H1 (cell line): ENCODE results near the gene S100A14. TPM values are rescaled to one million over a fixed set of nuclear protein-coding genes. Genes with fewer than 3 reads are reported as not detected.

Experiments used
- CTCF ChIA-PET: fragments of 300-600 bp; sonication (Branson Sonifier 250); formaldehyde crosslinking; loops from one replicate; lab custom pipeline; 2021; ENCODE audit not compliant: partially characterized antibody; lab: Charles Lee
- POLR2A ChIA-PET: fragments of 300-600 bp; sonication (Branson Sonifier 250); formaldehyde crosslinking; loops from one replicate; lab custom pipeline; 2021; ENCODE audit warnings: inconsistent platforms; ENCODE audit not compliant: partially characterized antibody; lab: Charles Lee
- DNase-seq, 2 experiments: peaks; one replicate each; pipeline versions ENCODE4 v3.0.0 to v3.0.0-alpha.2; 2010 to 2022; ENCODE audit warnings: low spot score in 2 of 2, low read depth in 1 of 2, mixed read lengths in 1 of 2
- FAIRE-seq: peaks from 2 replicates; lab custom pipeline; 2011; peaks lifted over from hg19 to GRCh38; lab: Jason Lieb, UNC
- H2AFZ ChIP-seq: 2 replicates; pipeline ENCODE4 v1.8.1; 2012; ENCODE audit warnings: low read length, inconsistent platforms
- H2AK5ac ChIP-seq: 2 replicates; pipeline ENCODE4 v1.6.1; 2013; ENCODE audit warnings: low read depth, low read length
- H2BK120ac ChIP-seq: replicated peaks from 2 replicates; pipeline ENCODE3; 2013; ENCODE audit warnings: low read depth, low read length, inconsistent platforms
- H2BK12ac ChIP-seq: 2 replicates; pipeline ENCODE4 v1.6.1; 2013; ENCODE audit warnings: low read depth, low read length
- H2BK15ac ChIP-seq: 2 replicates; pipeline ENCODE4 v1.6.1; 2013; ENCODE audit warnings: low read length
- H2BK20ac ChIP-seq: 2 replicates; pipeline ENCODE4 v1.6.1; 2013; ENCODE audit warnings: low read length
- H2BK5ac ChIP-seq: 2 replicates; pipeline ENCODE4 v1.6.1; 2013; ENCODE audit warnings: low read depth, low read length
- H3K14ac ChIP-seq: 2 replicates; pipeline ENCODE4 v1.6.1; 2013; ENCODE audit warnings: inconsistent platforms; ENCODE audit not compliant: insufficient read length
- H3K18ac ChIP-seq: 2 replicates; pipeline ENCODE4 v1.6.1; 2013; ENCODE audit warnings: low read length; ENCODE audit errors: extremely low read depth
- H3K23ac ChIP-seq: 2 replicates; pipeline ENCODE4 v1.6.1; 2013; ENCODE audit warnings: inconsistent platforms; ENCODE audit not compliant: insufficient read length
- H3K23me2 ChIP-seq: 2 replicates; pipeline ENCODE4 v1.6.1; 2013; ENCODE audit warnings: low read depth, low read length
- H3K27ac ChIP-seq: 2 replicates; pipeline ENCODE4 v1.6.1; 2011; ENCODE audit warnings: low read depth, low read length, inconsistent platforms
- H3K27me3 ChIP-seq, 4 experiments: replicated peaks in 1 of 4; 1 replicate in 1 of 4; 2 replicates in 3 of 4; pipeline versions ENCODE4 v1.6.1 to v1.8.1; 2011 to 2013; ENCODE audit warnings: low read length in 3 of 4, mild to moderate bottlenecking in 3 of 4, inconsistent platforms in 2 of 4, mixed read lengths in 2 of 4, moderate library complexity in 1 of 4; ENCODE audit not compliant: control insufficient read depth in 3 of 4, insufficient read depth in 3 of 4; ENCODE audit errors: extremely low read depth in 1 of 4
- H3K36me3 ChIP-seq, 4 experiments: 2 replicates each; pipeline versions ENCODE4 v1.6.1 to v1.8.1; 2011 to 2013; ENCODE audit warnings: mild to moderate bottlenecking in 4 of 4, low read length in 3 of 4, moderate library complexity in 2 of 4, control low read depth in 1 of 4, inconsistent platforms in 1 of 4; ENCODE audit not compliant: insufficient read depth in 4 of 4, control insufficient read depth in 2 of 4
- H3K4ac ChIP-seq: replicated peaks from 2 replicates; pipeline ENCODE3; 2013; ENCODE audit warnings: low read length, low read depth, mixed read lengths, inconsistent platforms; ENCODE audit not compliant: insufficient read length
- H3K4me1 ChIP-seq, 4 experiments: replicated peaks in 1 of 4; 1 replicate in 1 of 4; 2 replicates in 3 of 4; pipeline versions ENCODE4 v1.6.1 to v1.8.1; 2011 to 2013; ENCODE audit warnings: low read length in 3 of 4, inconsistent platforms in 2 of 4, mixed read lengths in 1 of 4; ENCODE audit not compliant: insufficient read depth in 4 of 4, control insufficient read depth in 3 of 4
- H3K4me2 ChIP-seq, 2 experiments: 2 replicates each; pipeline versions ENCODE4 v1.6.1 to v1.8.1; 2011 to 2013; ENCODE audit warnings: low read depth in 2 of 2, low read length in 2 of 2, control low read depth in 1 of 2, inconsistent platforms in 1 of 2, mild to moderate bottlenecking in 1 of 2; ENCODE audit not compliant: insufficient read depth in 1 of 2
- H3K4me3 ChIP-seq, 4 experiments: fragments of 200-600, 300-600 bp in 1 of 4; sonication (generic), shearing (Covaris generic), sonication (Bioruptor Twin) in 1 of 4; 2 replicates each; pipeline versions ENCODE4 v1.5.1 to v1.8.1; 2011 to 2016; ENCODE audit warnings: low read length in 4 of 4, low read depth in 3 of 4, control low read depth in 2 of 4, inconsistent platforms in 2 of 4, mild to moderate bottlenecking in 2 of 4, mixed read lengths in 1 of 4, moderate library complexity in 1 of 4; ENCODE audit not compliant: insufficient read depth in 2 of 4; ENCODE audit errors: extremely low read depth in 1 of 4
- H3K56ac ChIP-seq: replicated peaks from 2 replicates; pipeline ENCODE3; 2013; ENCODE audit warnings: low read depth, mild to moderate bottlenecking, mixed read lengths, low read length, inconsistent platforms; ENCODE audit not compliant: insufficient read length
- H3K79me1 ChIP-seq: 2 replicates; pipeline ENCODE4 v1.6.1; 2013; ENCODE audit warnings: low read depth, low read length, control low read depth
- H3K79me2 ChIP-seq, 2 experiments: 2 replicates each; pipeline versions ENCODE4 v1.6.1 to v1.8.1; 2012 to 2013; ENCODE audit warnings: low read length in 2 of 2, mild to moderate bottlenecking in 2 of 2, inconsistent platforms in 1 of 2; ENCODE audit not compliant: insufficient read depth in 2 of 2, control insufficient read depth in 1 of 2
- H3K9ac ChIP-seq, 4 experiments: replicated peaks in 1 of 4; 1 replicate in 1 of 4; 2 replicates in 3 of 4; pipeline versions ENCODE4 v1.6.1 to v1.8.1; 2011 to 2013; ENCODE audit warnings: low read depth in 3 of 4, low read length in 3 of 4, control low read depth in 2 of 4, mild to moderate bottlenecking in 2 of 4, moderate library complexity in 2 of 4, inconsistent platforms in 1 of 4; ENCODE audit errors: extremely low read depth in 1 of 4
- H3K9me3 ChIP-seq, 2 experiments: 2 replicates each; pipeline versions ENCODE4 v1.6.1 to v1.8.1; 2012 to 2013; ENCODE audit warnings: mild to moderate bottlenecking in 2 of 2, moderate library complexity in 2 of 2, control low read depth in 1 of 2, inconsistent platforms in 1 of 2, low read depth in 1 of 2, low read length in 1 of 2, mixed read lengths in 1 of 2; ENCODE audit not compliant: insufficient read depth in 2 of 2
- H4K20me1 ChIP-seq, 2 experiments: replicated peaks in 1 of 2; 2 replicates each; pipeline versions ENCODE3 to v1.8.1; 2011 to 2013; ENCODE audit warnings: inconsistent platforms in 2 of 2, low read length in 2 of 2, mild to moderate bottlenecking in 1 of 2; ENCODE audit not compliant: insufficient read depth in 2 of 2, control insufficient read depth in 1 of 2
- H4K5ac ChIP-seq: 2 replicates; pipeline ENCODE4 v1.6.1; 2013; ENCODE audit warnings: low read length, low read depth, mixed read lengths, inconsistent platforms; ENCODE audit not compliant: insufficient read length
- H4K8ac ChIP-seq: 2 replicates; pipeline ENCODE4 v1.8.0; 2013; ENCODE audit warnings: mild to moderate bottlenecking, moderate library complexity, low read length, inconsistent platforms; ENCODE audit not compliant: insufficient read depth; ENCODE audit errors: extremely low read depth
- H4K91ac ChIP-seq: replicated peaks from 2 replicates; pipeline ENCODE3; 2013; ENCODE audit warnings: low read length, mixed read lengths, inconsistent platforms; ENCODE audit not compliant: insufficient read length
- ASH2L ChIP-seq: fragments of 200-600, 300-600 bp; sonication (generic); IDR thresholded peaks from one replicate; pipeline ENCODE4 v1.7.1; 2017; ENCODE audit warnings: low read length
- BCL11A ChIP-seq, 2 experiments: IDR thresholded peaks; one replicate each; pipeline ENCODE4 v1.6.1; 2011; ENCODE audit warnings: low read depth in 2 of 2, low read length in 2 of 2, mild to moderate bottlenecking in 2 of 2
- CREB1 ChIP-seq: IDR thresholded peaks from 2 replicates; pipeline ENCODE4 v1.6.1; 2012; ENCODE audit warnings: inconsistent platforms
- EZH2 ChIP-seq: fragments of 200-600 bp; sonication (generic); IDR thresholded peaks from 2 replicates; pipeline ENCODE4 v1.7.1; 2012; ENCODE audit warnings: low read depth, mild to moderate bottlenecking, moderate library complexity, low read length, inconsistent platforms; ENCODE audit not compliant: severe bottlenecking
- HDAC2 ChIP-seq, 2 experiments: fragments of 300-600 bp in 1 of 2; sonication (generic) in 1 of 2; IDR thresholded peaks; 2 replicates each; pipeline ENCODE4 v1.6.1; 2011 to 2012; ENCODE audit warnings: low read depth in 2 of 2, low read length in 2 of 2, mild to moderate bottlenecking in 2 of 2, moderate library complexity in 2 of 2, borderline replicate concordance in 1 of 2, inconsistent platforms in 1 of 2
- NRF1 ChIP-seq: IDR thresholded peaks from 2 replicates; pipeline ENCODE4 v1.6.1; 2011; ENCODE audit warnings: mild to moderate bottlenecking, low read depth, low read length, improper control_type of control experiment
- RBBP5 ChIP-seq: IDR thresholded peaks from 2 replicates; pipeline ENCODE4 v1.7.1; 2012; ENCODE audit warnings: low read depth, mild to moderate bottlenecking, inconsistent platforms, low read length, moderate library complexity, borderline replicate concordance
- RFX5 ChIP-seq: IDR thresholded peaks from 2 replicates; pipeline ENCODE4 v1.6.1; 2011; ENCODE audit warnings: low read depth, low read length, improper control_type of control experiment, borderline replicate concordance
- SIX5 ChIP-seq: IDR thresholded peaks from 2 replicates; pipeline ENCODE4 v1.6.1; 2011; ENCODE audit warnings: mild to moderate bottlenecking, low read depth, low read length
- SRF ChIP-seq: IDR thresholded peaks from 2 replicates; pipeline ENCODE4 v1.6.1; 2011; ENCODE audit warnings: mild to moderate bottlenecking, low read depth, low read length, moderate library complexity
- TCF12 ChIP-seq: IDR thresholded peaks from 2 replicates; pipeline ENCODE4 v1.6.1; 2011; ENCODE audit warnings: low read depth, mild to moderate bottlenecking, low read length
- TEAD4 ChIP-seq: IDR thresholded peaks from 2 replicates; pipeline ENCODE4 v1.6.1; 2012; ENCODE audit warnings: low read depth, low read length, inconsistent platforms, mixed read lengths
- YY1 ChIP-seq: IDR thresholded peaks from 2 replicates; pipeline ENCODE4 v1.6.1; 2011; ENCODE audit warnings: low read depth, mild to moderate bottlenecking, low read length
- WGBS, 2 experiments: shearing (Covaris generic) in 1 of 2; methylation state at CpG; one replicate each; pipeline versions ENCODE4 v1.1.6 to v1.1.7; 2013 to 2015; ENCODE audit warnings: low lambda C conversion rate in 2 of 2, mixed read lengths in 2 of 2, inconsistent platforms in 1 of 2, low coverage in 1 of 2, missing lambda C conversion rate in 1 of 2; ENCODE audit not compliant: insufficient replicate concordance in 2 of 2, insufficient coverage in 1 of 2, insufficient read length in 1 of 2; ENCODE audit errors: extremely low coverage in 1 of 2, missing lambda C conversion rate in 1 of 2; 5-methylcytosine and 5-hydroxymethylcytosine counted together
- polyA plus RNA-seq, 7 experiments: library from polyadenylated mRNA; depleted of rRNA in 3 of 7; stranded (reverse) in 5 of 7; unstranded in 2 of 7; fragments of >200 nt in 5 of 7; fragments of 200-250 nt in 2 of 7; gene quantifications; 1 replicate in 5 of 7; 2 replicates in 1 of 7; 4 replicates in 1 of 7; pipeline versions ENCODE4 v1.2.1 to v1.2.3, GENCODE V29; 2011 to 2013; ENCODE audit warnings: missing spikeins in 2 of 7, mixed read lengths in 2 of 7
- total RNA-seq: library from RNA; stranded (reverse); fragmentation: NEBNext Ultra II Directional; extraction: Animal tissue kit (Norgen Biotek cat#: 25700); gene quantifications from 2 replicates; pipeline ENCODE4 v1.2.1, GENCODE V29; 2021

S100A14 gene
- total and polyA plus RNA-seq, 2 of the 8 experiments (the other 6 are each of a cell fraction or from before 2014, with no cell fraction given): 1.4 to 5.3 TPM

GRCh38 chr1:153623101-153623500, 7.0 kb upstream of the S100A14 start:
- Histone ChIP-seq H3K27ac (no peak overlapping the region), H2BK120ac (no peak overlapping the region), H2BK20ac (no peak overlapping the region), H3K79me1 (no peaks in the 10 kb centered on the region), H3K56ac (no peak overlapping the region), H3K18ac (no peak overlapping the region), H2BK12ac (no peak overlapping the region), H3K36me3 (peaks cover 0 to 9% (median 2%) of the 10 kb centered on the region in 4 experiments; a peak in 4 of 8 replicates), H3K9ac (peak overlapping the region in 1 of 4 experiments; percentile 18; a peak in 1 of 7 replicates), H3K4me1 (peaks cover 0 to 9% (median 3%) of the 10 kb centered on the region in 4 experiments; a peak in 5 of 7 replicates), H3K4me2 (peak overlapping the region in 1 of 2 experiments; percentile 7; a peak in 1 of 4 replicates), H3K23me2 (peaks cover 7% of the 10 kb centered on the region), H4K5ac (no peak overlapping the region), H3K9me3 (no peaks in the 10 kb centered on the region), H4K20me1 (no peaks in the 10 kb centered on the region), H4K8ac (no peak overlapping the region), H3K23ac (no peak overlapping the region), H4K91ac (no peak overlapping the region), H3K79me2 (no peaks in the 10 kb centered on the region), H2AFZ (no peak overlapping the region), H2AK5ac (no peak overlapping the region), H3K14ac (no peak overlapping the region), H3K4me3 (no peak overlapping the region), H3K27me3 (no peaks in the 10 kb centered on the region), H2BK5ac (no peak overlapping the region), H2BK15ac (no peak overlapping the region), H3K4ac (no peak overlapping the region)
- 63% methylated on average over 7 of the region's 7 CpGs; no CpG with 5 or more reads in 1 of the 2 experiments for WGBS, 2 experiments
- ChIA-PET POLR2A (interaction anchor here (0.6 to 15.6 kb wide), 11 partner anchors 10 to 367 kb away, joined by 3 to 261 read pairs (median 3); partner anchors contain the start of genes CHTOP, RPS27, S100A14 and S100A16), CTCF (interaction anchor here (0.7 to 10.2 kb wide), 4 partner anchors 10 to 250 kb away, joined by 3 to 115 read pairs (median 8); partner anchors contain the start of gene S100A16)
- DNase-seq (no peak), FAIRE-seq (no peak)
- TF ChIP-seq NRF1: no peak
- TF ChIP-seq RFX5: no peak
- TF ChIP-seq BCL11A (IDR thresholded peaks at IDR 0.05; ENCODE audit: low read depth in 2 of 2, low read length in 2 of 2): no peak
- TF ChIP-seq YY1: no peak
- TF ChIP-seq SIX5: no peak
- no peak for TF ChIP-seq ASH2L
- TF ChIP-seq CREB1: no peak
- TF ChIP-seq TCF12: no peak
- no peak for TF ChIP-seq SRF
- no peak for TF ChIP-seq HDAC2 (IDR thresholded peaks at IDR 0.05; ENCODE audit: borderline replicate concordance in 1 of 2, low read depth in 2 of 2, low read length in 2 of 2)
- TF ChIP-seq RBBP5: no peak
- TF ChIP-seq EZH2: no peak
- TF ChIP-seq TEAD4: no peak
